GM19043 (cell line): ENCODE results near the gene TAS2R13.

ENCODE experiments used
- ATAC-seq: cut with Tn5 transposase; IDR thresholded peaks from one replicate; pipeline ENCODE4 v1.9.1; 2021; ENCODE audit warnings: low read depth; ENCODE audit not compliant: unreplicated experiment

Gene TAS2R13

GRCh38 chr12:10909462-10909861, at the start of gene TAS2R13:
Gene TAS2R13 (minus strand): TSS chr12:10909562. CDS start chr12:10909298, 264 bp downstream.
- ATAC-seq, result no peak

- no peak for ATAC-seq
Observed at GRCh38 chr12:10957741-10958140, 48.4 kb upstream of the TAS2R13 start.

GRCh38 chr12:10956085-10956484, 46.7 kb upstream of the TAS2R13 start:
- no peak for ATAC-seq

GRCh38 chr12:10952645-10953044, 43.3 kb upstream of the TAS2R13 start:
- no peak for ATAC-seq

- ATAC-seq, result no peak
Observed at GRCh38 chr12:10943167-10943566, 33.8 kb upstream of the TAS2R13 start.

- ATAC-seq, result no peak
Observed at GRCh38 chr12:10941916-10942607, 32.7 kb upstream of the TAS2R13 start.

- no peak for ATAC-seq
Observed at GRCh38 chr12:10941369-10941768, 32.0 kb upstream of the TAS2R13 start.

GRCh38 chr12:10940389-10940788, 31.0 kb upstream of the TAS2R13 start:
- ATAC-seq, result no peak

- ATAC-seq, result no peak
Observed at GRCh38 chr12:10939163-10939562, 29.8 kb upstream of the TAS2R13 start, which contains the start of gene TAS2R14. Gene TAS2R14 (minus strand): TSS chr12:10939263. CDS start chr12:10939207, 56 bp downstream.

GRCh38 chr12:10936506-10936905, 27.1 kb upstream of the TAS2R13 start:
- ATAC-seq, result no peak

GRCh38 chr12:10928746-10929286, 19.5 kb upstream of the TAS2R13 start, which contains the start of gene PRH2:
Gene PRH2 (plus strand): TSS chr12:10929236. CDS start chr12:10929274, 38 bp downstream.
- no peak for ATAC-seq

- no peak for ATAC-seq
Observed at GRCh38 chr12:10926269-10926668, 16.9 kb upstream of the TAS2R13 start.

- ATAC-seq, result no peak
Observed at GRCh38 chr12:10919809-10920208, 10.4 kb upstream of the TAS2R13 start.

GRCh38 chr12:10910380-10910779, 1.0 kb upstream of the TAS2R13 start:
- ATAC-seq, result no peak

- no peak for ATAC-seq
Observed at GRCh38 chr12:10904686-10905085, 4.7 kb downstream of the TAS2R13 start.

GRCh38 chr12:10901427-10901826, 7.9 kb downstream of the TAS2R13 start:
- ATAC-seq, result no peak

- ATAC-seq, result no peak
Observed at GRCh38 chr12:10900972-10901371, 8.4 kb downstream of the TAS2R13 start.

GRCh38 chr12:10900530-10900929, 8.8 kb downstream of the TAS2R13 start:
- ATAC-seq, result no peak

GRCh38 chr12:10896854-10897253, 12.5 kb downstream of the TAS2R13 start:
- no peak for ATAC-seq

GRCh38 chr12:10891937-10892336, 17.4 kb downstream of the TAS2R13 start:
- no peak for ATAC-seq

- ATAC-seq, result no peak
Observed at GRCh38 chr12:10889226-10889625, 20.1 kb downstream of the TAS2R13 start.

- ATAC-seq, result no peak
Observed at GRCh38 chr12:10884086-10884725, 25.2 kb downstream of the TAS2R13 start, which contains the start of gene PRH1. Gene PRH1 (minus strand): TSS chr12:10884255. CDS start chr12:10884217, 38 bp downstream.
